ENCODE data around the gene CREB3L2. TPM values are rescaled to one million over a fixed set of nuclear protein-coding genes. Genes with fewer than 3 reads are reported as not detected.

Gene CREB3L2
- total and polyA plus RNA-seq, 2 donors (not counting 1 experiment from before 2014, with no cell fraction given), result 13.8 to 25.1 TPM

DNA sequence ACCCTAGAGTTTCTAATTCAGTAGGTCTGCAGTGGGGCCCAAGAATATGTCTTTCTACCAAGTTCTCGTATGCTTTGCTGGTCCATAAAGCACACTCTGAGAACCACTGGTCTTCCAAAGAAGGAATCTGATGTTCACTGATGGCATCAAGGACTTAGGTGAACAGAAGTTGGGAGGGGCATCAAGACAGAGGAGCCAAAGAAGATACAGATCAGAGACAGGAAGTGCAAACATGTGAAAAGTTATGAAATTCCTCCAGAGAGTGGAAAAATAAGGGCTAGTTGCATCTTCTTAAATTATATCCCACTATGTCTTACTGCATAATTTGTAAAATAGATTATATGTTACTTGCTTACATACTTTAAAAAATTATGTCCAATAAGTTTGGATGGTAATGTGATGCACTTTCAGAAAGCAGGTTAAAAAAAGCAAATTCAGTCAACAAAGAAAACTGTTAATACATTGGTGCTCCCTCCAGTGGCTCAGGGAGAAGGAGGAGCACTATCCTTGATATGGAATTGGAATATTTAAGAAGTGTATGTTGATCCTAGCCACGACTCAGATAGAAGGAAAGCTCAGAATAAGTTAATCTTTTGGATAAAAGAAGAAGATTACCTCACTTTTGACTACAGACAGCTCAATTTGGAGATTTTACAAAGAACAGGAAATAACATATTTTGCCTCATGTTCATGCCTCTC, 35.8 kb downstream of the CREB3L2 start:
- no peaks in the 10 kb centered on the region for H3K36me3 ChIP-seq (replicated peaks in 1 of 2; ENCODE audit: control extremely low read depth in 1 of 2, control insufficient read depth in 1 of 2, extremely low read depth in 1 of 2, insufficient read depth in 2 of 2, low read length in 1 of 2)
- no peaks in the 10 kb centered on the region for H3K9me3 Mint-ChIP-seq (ENCODE audit: insufficient read depth)
- ChIA-PET POLR2A (no interaction called here), CTCF (interaction anchor here (0.6 kb wide), 1 partner anchor 33 kb away, joined by 4 read pairs; no protein-coding TSS in a partner anchor)
- H2AFZ ChIP-seq (ENCODE audit: insufficient read depth, low read depth, low read length, poor library complexity, severe bottlenecking), result no peak overlapping the region
- H3K4me3 Mint-ChIP-seq, result no peak overlapping the region
- peaks cover 0 to 3% of the 10 kb centered on the region in 2 donors for H3K4me1 ChIP-seq (ENCODE audit: control insufficient read depth in 2 of 2, insufficient read depth in 2 of 2, low read length in 2 of 2)
- H3K27ac ChIP-seq (ENCODE audit: low read length in 2 of 2), result no peak overlapping the region
- ATAC-seq (ENCODE audit: low read depth), result no peak
- H3K27me3 Mint-ChIP-seq, result no peaks in the 10 kb centered on the region
- H3K27me3 ChIP-seq (replicated peaks in 1 of 4; ENCODE audit: control extremely low read depth in 1 of 4, control insufficient read depth in 3 of 4, insufficient read depth in 4 of 4, low read length in 3 of 4), result no peaks in the 10 kb centered on the region
- no peak overlapping the region for H3K4me2 ChIP-seq (replicated peaks; ENCODE audit: low read depth, low read length, poor library complexity, severe bottlenecking)
- H3K27ac Mint-ChIP-seq, result no peak overlapping the region
- H3K4me3 ChIP-seq (ENCODE audit: control extremely low read depth in 1 of 5, extremely low read depth in 1 of 5, insufficient read depth in 1 of 5, low read depth in 2 of 5, low read length in 4 of 5), result no peak overlapping the region
- WGBS (ENCODE audit: insufficient coverage), result 100% methylated on average over 1 of the region's 2 CpGs
- no peak overlapping the region for H3K9ac ChIP-seq (ENCODE audit: low read length)
- H3K4me1 Mint-ChIP-seq, result peaks cover 18% of the 10 kb centered on the region
- intact Hi-C loops (cut with micrococcal nuclease), result no loop called here
- no peak for TF ChIP-seq EZH2 (IDR thresholded peaks at IDR 0.05; ENCODE audit: borderline replicate concordance, insufficient read depth, low read depth, low read length, poor library complexity, severe bottlenecking)
- TF ChIP-seq, protein P1, sequence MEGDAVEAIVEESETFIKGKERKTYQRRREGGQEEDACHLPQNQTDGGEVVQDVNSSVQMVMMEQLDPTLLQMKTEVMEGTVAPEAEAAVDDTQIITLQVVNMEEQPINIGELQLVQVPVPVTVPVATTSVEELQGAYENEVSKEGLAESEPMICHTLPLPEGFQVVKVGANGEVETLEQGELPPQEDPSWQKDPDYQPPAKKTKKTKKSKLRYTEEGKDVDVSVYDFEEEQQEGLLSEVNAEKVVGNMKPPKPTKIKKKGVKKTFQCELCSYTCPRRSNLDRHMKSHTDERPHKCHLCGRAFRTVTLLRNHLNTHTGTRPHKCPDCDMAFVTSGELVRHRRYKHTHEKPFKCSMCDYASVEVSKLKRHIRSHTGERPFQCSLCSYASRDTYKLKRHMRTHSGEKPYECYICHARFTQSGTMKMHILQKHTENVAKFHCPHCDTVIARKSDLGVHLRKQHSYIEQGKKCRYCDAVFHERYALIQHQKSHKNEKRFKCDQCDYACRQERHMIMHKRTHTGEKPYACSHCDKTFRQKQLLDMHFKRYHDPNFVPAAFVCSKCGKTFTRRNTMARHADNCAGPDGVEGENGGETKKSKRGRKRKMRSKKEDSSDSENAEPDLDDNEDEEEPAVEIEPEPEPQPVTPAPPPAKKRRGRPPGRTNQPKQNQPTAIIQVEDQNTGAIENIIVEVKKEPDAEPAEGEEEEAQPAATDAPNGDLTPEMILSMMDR (IDR thresholded peaks at IDR 0.05), result no peak
- peaks cover 33% of the 10 kb centered on the region for H3K79me2 ChIP-seq (ENCODE audit: control insufficient read depth, insufficient read depth, low read length)
- no peaks in the 10 kb centered on the region for H3K9me3 ChIP-seq (ENCODE audit: control extremely low read depth in 1 of 3, control insufficient read depth in 2 of 3, insufficient read depth in 1 of 3, low read length in 2 of 3)
- no peak for DNase-seq
- peaks cover 18% of the 10 kb centered on the region for H4K20me1 ChIP-seq (ENCODE audit: control insufficient read depth, insufficient read depth, low read length, poor library complexity, severe bottlenecking)

- ATAC-seq (ENCODE audit: low read depth) (no peak), DNase-seq (no peak)
- Histone ChIP-seq H3K4me2 (replicated peaks; ENCODE audit: low read depth, low read length, poor library complexity, severe bottlenecking) (no peak overlapping the region), H3K9ac (ENCODE audit: low read length) (no peak overlapping the region), H2AFZ (ENCODE audit: insufficient read depth, low read depth, low read length, poor library complexity, severe bottlenecking) (no peak overlapping the region), H3K27ac (ENCODE audit: low read length in 2 of 2) (no peak overlapping the region), H3K27me3 (replicated peaks in 1 of 4; ENCODE audit: control extremely low read depth in 1 of 4, control insufficient read depth in 3 of 4, insufficient read depth in 4 of 4, low read length in 3 of 4) (no peaks in the 10 kb centered on the region), H3K9me3 (ENCODE audit: control extremely low read depth in 1 of 3, control insufficient read depth in 2 of 3, insufficient read depth in 1 of 3, low read length in 2 of 3) (no peaks in the 10 kb centered on the region), H3K4me3 (ENCODE audit: control extremely low read depth in 1 of 5, extremely low read depth in 1 of 5, insufficient read depth in 1 of 5, low read depth in 2 of 5, low read length in 4 of 5) (no peak overlapping the region), H3K4me1 (ENCODE audit: control insufficient read depth in 2 of 2, insufficient read depth in 2 of 2, low read length in 2 of 2) (peaks cover 0 to 5% of the 10 kb centered on the region in 2 donors), H3K36me3 (replicated peaks in 1 of 2; ENCODE audit: control extremely low read depth in 1 of 2, control insufficient read depth in 1 of 2, extremely low read depth in 1 of 2, insufficient read depth in 2 of 2, low read length in 1 of 2) (no peaks in the 10 kb centered on the region), H4K20me1 (ENCODE audit: control insufficient read depth, insufficient read depth, low read length, poor library complexity, severe bottlenecking) (peaks cover 18% of the 10 kb centered on the region), H3K79me2 (ENCODE audit: control insufficient read depth, insufficient read depth, low read length) (peaks cover 31% of the 10 kb centered on the region)
- H3K27me3 Mint-ChIP-seq, result no peaks in the 10 kb centered on the region
- TF ChIP-seq, protein P1 (IDR thresholded peaks at IDR 0.05), result no peak
- no peak for TF ChIP-seq EZH2 (IDR thresholded peaks at IDR 0.05; ENCODE audit: borderline replicate concordance, insufficient read depth, low read depth, low read length, poor library complexity, severe bottlenecking)
- CTCF ChIA-PET, result no interaction called here
- POLR2A ChIA-PET, result no interaction called here
- peaks cover 23% of the 10 kb centered on the region for H3K4me1 Mint-ChIP-seq
- intact Hi-C loops (cut with micrococcal nuclease), result no loop called here
- H3K27ac Mint-ChIP-seq, result no peak overlapping the region
- H3K9me3 Mint-ChIP-seq (ENCODE audit: insufficient read depth), result no peaks in the 10 kb centered on the region
- H3K4me3 Mint-ChIP-seq, result no peak overlapping the region
- 99% methylated on average over 6 of the region's 14 CpGs for WGBS (ENCODE audit: insufficient coverage)
Observed at GRCh38 chr7:137964824-137965545, 36.9 kb downstream of the CREB3L2 start.

Measured in B cell (primary cell).